Activated CD8-positive, alpha-beta memory T cell treated with anti-CD3 and anti-CD28 coated beads, Interleukin-2, amount 50 U/mL, for 48 hours (primary cell): ENCODE measurements around the gene TRERF1.

Source experiments
- DNase-seq: peaks from one replicate; pipeline ENCODE4 v3.0.0-alpha.2; 2020

The TRERF1 gene

DNA sequence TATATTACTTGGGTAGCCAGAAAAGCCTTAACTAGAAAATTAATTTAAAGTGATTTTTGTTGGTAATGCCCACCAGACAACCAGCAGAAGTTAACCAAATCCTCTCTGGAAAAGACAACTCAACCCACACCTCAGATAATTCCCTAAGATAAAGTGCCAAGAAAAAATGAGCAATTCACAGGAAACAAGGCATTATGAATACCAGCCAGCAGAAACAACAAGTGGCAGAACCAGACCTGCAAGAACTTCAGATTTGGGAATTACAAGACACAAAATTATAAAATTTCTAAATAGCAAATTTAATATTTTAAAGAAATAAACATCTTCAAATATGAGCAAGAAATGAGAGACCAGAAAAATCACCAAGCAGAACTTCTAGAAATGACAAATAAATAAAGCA, 154.1 kb downstream of the TRERF1 start:
- no peak for DNase-seq

DNA sequence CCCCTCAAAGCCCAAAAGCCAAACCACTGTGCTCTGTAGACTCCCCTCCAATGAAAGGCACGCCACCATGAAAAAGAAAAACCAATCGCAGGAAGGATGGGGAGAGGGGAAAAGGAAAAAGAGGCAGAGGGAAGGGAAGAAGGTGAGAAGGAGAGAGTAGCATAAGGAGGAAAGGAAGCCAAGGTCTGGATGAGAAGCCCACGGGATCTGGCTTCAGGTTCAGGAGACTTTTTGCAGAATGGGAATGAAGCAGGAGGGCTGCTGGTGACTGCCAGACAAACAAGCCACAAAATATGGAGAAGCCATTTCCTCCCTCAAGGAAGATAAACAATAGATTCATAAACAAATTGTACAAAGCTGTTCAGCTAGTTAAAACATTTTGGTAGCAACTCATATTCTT, 155.1 kb downstream of the TRERF1 start:
- DNase-seq: no peak

DNA sequence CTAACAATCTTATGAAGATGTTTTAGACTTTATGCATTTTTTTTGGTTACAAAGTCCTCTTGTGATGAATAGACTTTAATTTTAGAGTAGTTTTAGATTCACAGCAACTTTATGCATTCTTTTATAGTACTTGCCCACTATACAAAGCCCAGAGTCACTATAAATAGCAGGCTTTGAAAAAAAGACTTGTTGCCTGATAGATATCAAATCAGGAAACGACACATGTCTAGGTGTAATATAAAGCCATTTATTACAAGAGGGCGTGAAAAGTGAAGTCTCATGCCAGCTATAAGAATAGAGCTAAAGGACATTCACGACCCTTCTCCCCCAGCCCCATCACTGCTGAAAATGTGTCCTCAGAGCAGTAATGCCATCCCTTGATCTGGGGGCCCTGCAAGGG, 156.0 kb downstream of the TRERF1 start:
- no peak for DNase-seq

DNA sequence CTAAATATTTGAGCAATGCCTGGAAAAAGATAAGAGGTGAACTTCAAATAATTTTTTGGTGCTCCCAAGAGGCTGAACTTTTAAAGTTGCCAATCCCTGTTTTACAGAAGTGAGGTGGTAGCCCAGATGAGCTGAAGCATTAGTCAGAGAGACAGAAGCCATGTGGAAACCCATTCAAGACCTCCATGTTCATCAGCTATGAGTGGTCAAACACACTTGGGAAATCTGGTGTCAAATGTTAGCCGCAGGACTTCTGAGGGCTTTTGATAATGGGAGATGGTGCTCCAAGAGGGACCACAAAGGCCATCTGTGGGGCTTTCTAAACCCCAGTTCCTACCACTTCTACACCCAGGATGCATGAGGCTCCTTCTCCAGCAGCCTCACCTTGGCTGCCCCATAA, 156.5 kb downstream of the TRERF1 start:
- no peak for DNase-seq

DNA sequence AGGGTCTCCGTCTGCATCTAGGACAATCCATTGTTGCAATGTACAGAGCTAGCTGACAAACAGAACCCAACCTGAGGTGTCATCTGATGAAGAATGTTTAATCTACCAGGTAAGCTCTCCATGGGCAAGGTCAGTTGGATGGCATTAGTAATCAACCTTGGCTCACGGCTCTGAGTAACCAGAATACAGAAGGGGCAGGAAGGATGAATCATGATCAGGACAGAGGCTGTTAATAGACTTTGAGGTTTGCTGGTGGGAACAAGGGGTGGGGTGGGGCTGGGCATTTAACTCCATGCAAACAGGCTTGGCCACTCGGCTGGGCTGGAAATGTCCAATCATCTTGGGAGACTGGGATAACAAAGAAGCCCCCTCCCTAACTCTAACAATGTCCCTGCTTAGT, 157.0 kb downstream of the TRERF1 start:
- no peak for DNase-seq

DNA sequence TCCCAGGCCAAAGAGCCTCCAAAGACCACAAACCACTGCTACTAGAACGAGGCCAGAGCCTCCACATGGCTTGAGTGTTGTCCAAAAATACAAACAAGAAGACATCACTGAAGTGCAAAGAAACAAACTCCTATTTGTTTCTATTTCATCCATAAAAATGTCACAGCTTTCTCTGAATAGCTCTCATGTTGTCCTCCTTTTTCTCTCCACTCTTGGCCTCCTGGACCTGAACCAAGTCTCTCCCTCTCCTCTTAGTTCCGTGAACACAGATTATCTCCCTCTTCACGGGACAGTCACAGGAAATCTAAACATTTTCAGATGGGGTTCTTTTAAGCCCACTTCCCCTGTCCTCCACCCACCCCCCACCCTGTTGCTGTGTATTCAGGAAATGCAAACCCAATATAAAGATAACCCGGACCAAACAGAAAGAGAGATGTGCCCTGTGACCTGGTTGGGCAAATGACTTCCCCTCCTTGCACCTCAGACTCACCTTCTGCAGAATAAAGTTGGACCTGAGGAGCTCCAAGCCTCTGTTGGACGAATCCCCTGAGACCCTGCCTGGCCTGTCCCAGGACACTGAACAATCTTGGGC, 158.2 kb downstream of the TRERF1 start:
- DNase-seq: no peak

DNA sequence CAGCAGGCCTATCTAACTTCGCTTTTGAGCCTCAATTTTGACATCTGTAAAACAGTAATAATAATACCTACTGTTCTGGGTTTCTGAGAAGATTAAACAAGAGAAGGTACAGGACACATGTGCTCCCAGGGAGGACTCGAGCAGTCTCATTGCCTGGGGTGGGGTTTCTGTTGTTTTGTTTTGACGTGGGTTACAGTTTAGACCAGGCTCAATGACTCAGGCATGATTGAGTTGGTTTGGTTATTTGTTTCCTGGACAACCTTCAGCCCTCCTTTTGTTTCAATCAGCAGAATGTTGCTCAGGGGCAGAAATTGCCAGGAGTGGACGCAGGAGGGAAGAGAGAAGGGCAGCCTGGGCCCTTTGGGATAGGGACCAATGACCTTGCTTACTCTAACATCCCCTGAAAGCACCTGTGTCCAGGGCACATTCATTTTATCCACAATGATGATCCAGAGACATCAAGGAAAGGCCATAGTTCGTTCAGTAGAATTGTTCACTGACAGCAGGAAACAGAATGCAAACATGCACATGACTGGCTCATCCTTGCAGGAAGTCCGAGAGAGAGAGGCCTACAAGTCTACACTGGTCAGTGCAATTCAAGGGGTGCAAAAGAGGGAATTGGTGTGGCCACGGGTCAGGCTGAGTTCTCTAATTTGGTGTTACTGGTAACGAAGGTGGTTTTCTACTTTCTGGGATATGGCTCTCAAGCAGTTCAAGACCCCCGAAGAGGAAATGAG, 159.6 kb downstream of the TRERF1 start:
- DNase-seq: no peak

DNA sequence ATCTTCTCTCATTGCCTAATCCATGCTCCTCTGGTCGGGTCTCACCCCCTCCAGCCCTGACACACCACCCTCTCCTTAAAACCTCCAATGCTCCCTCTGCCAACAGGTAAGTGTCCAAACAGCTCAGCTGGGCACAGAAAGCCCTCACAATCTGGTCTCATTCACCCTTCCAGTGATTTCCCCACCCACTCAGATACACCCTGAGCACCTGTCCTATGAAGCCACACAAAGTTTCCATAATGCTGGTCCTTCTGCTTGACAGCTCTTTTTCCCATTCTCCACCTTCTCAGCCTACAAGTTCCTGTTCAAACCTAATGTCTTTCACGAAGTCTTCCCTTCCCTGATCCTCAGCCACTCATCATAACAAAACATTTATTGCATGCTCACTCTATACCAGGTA, 164.0 kb downstream of the TRERF1 start:
- DNase-seq: no peak

DNA sequence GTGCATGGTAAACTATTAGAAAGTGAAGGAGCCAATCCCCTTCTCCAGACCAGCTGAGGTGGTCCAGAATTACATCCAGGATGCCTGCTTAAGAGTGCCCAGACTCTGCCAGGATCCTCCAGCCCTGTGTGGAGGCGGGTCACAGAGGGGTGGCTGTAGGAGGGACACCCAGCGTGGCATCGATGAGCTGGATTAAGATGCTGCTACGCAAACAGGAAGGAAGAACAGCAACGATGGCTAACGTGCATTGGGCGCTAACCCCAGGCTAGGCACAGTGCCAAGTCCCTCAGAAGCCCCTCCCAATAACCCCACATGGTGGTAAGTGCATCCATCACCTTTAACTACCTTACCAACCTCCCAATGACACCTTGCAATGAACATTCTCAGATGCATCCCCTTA, 170.2 kb downstream of the TRERF1 start:
- peak; percentile 61 for DNase-seq

DNA sequence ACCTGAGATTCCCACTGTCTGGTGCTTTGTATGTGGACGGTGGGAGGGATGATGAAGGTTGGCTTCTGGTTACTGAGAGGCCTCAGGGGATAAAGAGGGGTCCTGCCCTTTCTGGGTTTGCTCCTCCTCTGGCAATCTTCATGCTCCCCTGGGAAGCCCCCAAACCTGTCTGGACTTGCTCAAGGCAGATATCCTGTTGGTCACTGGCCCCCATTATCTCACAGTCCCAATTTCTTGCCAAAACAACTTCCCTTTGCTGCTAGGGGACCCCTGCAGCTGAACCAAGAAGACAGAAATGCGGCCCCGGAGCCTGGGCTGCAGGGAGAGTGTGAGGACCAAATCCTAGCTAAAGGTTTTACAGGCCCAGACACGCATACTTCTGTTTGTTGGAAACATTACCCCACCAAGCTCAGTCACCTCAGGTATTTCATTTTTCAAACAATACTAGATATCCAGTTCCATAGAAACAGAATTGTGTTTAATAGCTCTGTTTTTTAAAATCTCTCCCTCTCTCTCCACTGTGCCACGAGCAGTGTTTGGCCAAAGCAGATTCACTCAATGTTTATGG, 170.7 kb downstream of the TRERF1 start:
- no peak for DNase-seq

DNA sequence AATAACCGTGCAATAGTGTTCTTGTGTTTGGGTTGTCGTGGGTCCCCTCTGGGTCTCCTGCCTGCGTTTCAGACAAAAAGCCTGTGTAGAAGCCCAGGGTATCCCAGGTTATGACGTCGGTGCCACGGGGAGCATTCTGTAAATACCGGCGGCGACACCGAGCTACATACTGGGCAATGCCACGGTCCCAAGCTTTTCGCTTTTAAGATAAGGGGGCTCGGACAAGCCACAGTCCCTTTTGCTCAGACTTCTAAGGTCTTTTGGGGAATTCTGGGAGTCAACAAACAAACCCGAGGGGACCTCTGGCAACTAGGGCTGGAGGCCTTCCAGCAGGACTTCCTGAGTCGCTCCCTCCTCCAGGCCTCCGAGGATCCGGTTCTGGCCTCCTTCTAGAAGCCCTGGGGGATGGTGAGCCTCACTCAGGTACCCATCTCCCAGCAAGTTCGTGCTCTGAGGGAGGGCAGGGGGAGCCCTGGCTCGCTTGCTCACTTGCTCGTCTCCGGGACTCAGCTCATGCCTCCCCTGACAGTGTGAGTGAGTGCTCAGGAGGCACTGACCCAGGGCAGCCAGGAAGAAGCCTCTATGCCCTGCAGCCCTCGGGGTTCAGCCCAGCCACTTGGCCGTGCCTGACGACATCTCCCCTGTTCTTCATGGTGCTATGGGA, 171.6 kb downstream of the TRERF1 start:
- no peak for DNase-seq

DNA sequence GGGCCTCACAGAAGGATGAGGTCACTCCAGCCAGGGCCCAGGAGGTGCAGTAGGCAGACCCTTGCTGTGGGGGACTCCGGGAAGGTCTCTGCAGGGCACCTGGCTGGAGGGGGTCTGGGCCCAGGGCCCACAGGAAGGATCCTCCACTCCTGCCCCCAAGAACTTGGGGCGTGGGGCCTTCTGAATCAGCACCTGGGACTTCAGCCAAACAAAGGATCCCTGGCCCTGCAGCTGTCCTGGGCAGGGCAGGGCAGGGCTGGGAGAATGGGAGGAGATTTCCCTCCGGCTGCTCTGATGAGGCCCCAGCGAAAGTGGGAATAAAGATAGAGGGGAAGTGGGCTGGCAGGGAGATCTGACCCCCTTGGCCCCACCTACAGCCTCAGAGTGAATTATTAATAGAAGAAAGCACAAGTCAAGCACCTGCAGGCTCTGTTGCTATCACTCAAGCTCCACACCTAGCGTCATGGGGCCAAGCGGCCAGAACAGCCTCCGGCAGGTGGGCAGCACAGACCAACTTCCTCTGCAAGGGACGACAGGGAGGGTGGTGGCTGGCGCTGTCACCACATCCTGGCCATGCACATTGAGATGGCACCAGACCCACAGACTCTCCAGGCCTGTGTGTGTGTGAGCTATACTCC, 172.5 kb downstream of the TRERF1 start:
- DNase-seq: no peak

DNA sequence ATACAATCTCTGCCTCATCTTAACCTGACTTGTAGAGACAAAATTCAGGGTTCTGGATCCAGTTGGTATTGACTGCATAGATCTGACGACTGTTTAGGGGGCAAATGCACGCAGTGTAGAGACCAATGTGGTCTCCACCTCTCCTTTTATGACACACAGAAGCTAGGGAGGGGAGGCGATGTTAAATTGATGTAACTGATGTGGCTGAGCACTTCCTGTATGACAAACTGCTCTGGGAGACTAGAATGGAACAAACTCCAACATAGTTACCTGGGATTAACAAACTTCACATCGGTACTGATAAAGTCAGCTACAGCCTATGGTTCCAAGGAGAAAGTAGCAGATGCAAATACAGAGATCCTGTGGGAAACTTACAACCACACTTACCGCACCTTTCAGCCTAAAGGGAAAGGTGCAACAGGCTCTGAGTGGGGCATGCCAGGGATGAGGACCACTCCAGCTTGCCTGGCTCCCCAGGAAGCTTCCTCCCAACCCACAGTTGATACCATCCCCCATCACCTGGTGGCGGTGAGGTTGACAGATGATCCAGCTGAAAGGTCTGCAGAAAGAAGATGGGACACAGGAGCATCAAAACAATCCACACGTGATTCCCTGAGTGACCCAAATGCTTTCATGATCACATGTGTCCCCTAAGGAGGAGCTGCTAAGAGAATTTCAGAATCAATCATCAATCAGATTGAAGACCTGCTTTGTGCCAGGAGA, 173.4 kb downstream of the TRERF1 start:
- DNase-seq: no peak

DNA sequence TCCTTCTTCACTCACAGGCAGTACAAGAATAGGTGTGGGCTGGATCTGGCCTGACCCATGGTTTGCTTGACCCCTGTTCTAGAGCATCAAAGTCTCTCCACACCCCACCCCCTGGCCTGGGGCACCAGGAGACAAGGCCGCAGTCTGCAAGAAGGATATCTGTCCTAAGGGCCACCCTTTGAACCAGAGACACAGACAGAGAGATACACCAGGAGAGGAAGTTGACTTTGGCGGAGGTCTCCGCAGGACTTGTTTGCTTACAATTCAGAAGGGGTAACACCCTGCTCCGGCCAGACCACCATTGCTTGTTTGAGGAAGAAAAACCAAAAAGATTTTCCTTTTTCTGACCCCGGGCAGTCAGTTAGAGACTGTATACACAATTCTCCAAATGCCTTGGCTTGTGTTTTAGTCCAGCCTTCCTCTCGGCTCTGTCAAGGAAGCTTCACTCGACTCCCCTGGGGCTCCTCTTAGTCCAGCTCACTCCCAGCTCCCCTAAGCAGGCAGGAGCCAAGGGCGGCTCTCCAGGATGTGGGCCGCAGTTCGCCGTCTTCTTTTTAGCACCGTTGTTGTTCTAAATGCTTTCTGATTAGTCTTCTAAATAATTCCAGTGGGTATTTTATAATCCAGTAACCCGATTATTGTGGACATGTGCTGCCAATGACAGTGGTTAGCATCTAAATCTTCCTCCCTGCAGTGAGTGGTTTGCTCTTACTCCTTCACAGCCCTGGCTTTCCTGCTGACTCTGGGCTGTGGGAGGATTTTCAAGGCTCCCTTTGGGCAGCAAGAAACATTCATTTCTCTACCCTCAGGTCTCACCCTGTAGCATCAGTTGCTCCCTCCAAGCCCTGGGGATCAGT, 175.5 kb downstream of the TRERF1 start:
- DNase-seq: no peak

DNA sequence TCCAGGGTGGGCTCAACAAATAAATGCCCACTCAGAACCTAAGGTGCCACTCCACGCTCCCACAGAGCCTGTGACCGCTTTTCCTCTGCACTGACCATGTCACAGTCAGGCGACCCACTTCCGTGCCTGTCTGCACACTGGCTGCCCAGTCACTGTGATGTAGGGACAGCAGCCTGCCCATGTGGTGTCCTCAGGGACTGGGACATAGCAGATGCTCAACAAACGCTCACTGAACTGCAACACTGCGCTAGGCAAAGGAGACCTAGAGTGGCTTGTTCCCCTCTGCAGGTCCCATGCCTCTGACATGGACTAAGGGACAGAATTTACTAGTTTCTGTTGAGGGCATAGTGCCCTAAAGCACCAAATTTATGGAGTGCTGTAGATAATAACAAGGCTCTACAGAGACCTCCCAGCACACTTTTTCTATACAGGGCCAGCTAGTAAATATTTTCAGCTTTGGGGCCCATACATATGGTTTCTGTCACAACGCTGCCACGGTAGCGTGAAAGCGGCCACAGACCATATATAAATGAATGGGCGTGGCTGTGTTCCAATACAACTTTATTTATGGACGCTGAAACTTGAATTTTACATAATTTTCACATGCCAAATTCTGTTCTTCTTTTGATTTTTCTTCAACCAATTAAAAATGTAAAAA, 176.2 kb downstream of the TRERF1 start:
- DNase-seq: no peak

DNA sequence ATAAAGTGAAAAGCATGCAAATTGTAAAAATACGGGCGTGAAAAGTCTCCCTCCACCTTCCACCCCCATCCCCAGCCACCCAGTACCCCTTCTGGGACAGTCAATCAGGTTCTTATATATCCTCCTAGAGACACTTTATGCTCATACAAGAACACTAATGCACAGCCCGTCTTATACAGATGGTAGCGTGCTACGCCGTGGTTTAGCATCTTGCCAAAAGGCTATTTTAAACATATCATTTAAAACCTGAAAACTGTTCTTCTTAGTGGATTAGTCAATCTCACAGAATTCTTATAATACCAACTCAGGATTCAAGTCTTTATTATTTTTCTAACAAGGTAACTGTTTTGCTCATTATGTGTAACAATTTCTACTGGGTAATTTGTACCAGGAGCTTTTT, 176.8 kb downstream of the TRERF1 start:
- no peak for DNase-seq

DNA sequence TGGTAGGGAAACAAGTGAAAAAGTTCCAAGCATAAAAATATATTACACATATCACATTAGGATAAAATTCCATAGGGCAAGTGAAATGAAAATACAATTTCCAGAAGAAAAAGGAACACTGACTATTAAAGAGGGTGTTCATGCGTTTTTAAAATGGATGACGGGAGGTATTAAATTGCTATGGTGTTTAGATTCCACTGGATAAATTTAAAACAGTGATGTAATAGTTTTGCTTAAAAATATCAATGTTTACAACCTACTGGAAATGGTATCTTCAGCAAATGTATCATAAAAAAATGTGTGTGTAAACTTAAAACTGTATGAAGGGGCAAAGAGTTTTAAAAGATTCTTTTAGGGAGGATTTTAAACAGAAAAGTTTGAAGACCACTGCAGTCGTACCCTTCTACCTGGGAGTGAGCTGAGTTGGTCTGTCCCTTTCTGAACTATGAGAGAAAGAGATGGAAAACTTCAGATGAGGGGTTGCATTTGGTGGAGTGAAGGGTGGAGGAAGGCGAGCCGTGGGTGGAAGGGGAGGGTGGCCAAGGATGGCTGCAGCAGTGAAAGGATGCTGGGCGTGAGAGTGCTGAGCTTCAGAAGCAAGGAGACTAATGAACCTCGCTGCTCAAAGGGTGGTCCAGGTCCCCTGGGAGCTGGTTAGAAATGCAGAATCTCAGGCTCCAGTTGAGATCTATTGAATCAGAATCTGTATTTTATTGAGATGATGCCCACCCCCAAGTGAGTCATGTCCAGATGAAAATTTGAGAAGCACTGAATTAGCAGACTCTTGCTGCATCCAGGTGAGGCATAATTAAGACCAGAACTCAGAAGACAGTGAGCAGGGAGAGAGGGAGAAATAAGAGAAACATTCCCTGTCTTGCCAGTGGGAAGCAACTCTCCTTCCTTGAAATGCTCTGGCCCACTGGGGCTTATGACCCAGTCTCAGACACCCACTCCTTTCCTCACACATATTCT, 179.6 kb downstream of the TRERF1 start:
- no peak for DNase-seq

DNA sequence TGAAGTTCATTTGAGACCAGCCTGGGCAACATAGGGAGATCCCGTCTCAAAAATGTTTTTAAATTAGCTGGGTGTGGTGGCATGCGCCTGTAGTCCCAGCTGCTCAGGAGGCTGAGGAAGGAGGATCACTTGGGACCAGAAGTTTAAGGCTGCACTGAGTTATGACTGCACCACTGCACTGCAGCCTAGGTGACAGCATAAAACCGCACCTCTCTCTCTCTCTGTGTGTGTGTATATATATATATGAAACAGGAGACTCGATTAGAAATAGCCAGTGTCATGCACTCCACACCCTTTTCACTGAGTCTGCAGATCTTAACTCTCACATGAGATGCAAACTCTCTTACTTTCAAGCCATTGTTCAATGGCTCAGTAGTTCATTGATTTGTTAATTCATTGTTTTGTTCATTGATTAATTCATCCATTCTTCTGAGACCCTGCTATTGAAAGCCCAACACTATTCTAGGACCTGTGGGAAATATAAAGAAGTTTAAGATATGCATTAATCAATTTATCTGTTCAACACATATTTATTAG, 181.7 kb downstream of the TRERF1 start:
- no peak for DNase-seq

DNA sequence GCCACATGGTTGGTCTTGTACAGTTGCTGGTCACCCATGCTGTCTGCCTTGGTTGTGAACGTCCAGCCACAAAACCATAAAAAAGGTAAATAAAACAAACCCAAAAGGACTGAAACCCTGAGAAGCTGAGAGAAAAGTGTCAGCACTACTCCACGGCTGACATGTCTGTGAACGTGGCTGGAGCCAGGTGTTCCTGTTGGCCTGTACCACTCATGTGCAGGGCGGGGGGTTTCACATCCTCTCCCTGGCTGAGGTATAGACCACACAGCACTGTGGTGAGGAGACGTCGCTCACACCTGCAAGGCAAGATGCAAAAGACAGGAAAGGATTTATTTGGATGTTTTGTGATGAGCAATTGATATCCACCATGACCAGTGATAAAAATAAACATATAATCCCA, 182.2 kb downstream of the TRERF1 start:
- no peak for DNase-seq

DNA sequence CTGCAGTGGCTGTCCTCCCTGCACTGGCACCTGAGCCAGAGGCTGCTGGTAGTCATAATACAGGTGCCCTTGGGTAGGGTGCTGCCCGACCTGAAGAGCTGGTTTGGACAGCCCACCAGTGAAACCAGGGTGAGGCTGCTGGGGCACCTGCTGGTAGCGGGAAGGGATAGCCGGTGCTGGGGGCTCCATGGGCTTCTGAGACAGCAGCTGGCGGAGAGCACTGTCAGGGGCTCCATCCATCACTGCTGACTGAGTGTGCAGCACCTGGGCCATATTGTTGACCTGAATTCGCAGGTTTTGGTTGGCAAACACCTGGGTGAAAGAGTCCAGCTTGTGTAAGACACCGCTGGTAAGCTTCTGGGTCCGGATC, 182.9 kb downstream of the TRERF1 start:
- no peak for DNase-seq
